HepG2 (cell line): ENCODE results near the gene TNMD. TPM values are rescaled to one million over a fixed set of nuclear protein-coding genes. Genes with fewer than 3 reads are reported as not detected.
A peak's percentile ranks its signal among the peaks of the same experiment; 100 is the strongest.

ENCODE experiments used
- CEBPB ChIP-seq: IDR thresholded peaks from 2 replicates; pipeline ENCODE4 v1.6.1; 2011; ENCODE audit warnings: low read depth, low read length, improper control_type of control experiment, borderline replicate concordance
- HNF4G ChIP-seq, 2 experiments: sonication (generic) in 1 of 2; formaldehyde crosslinking in 1 of 2; IDR thresholded peaks; 2 replicates each; pipeline versions ENCODE4 v1.4.0 to v1.6.1; 2011 to 2020; ENCODE audit warnings: borderline replicate concordance in 2 of 2, low read depth in 2 of 2, mild to moderate bottlenecking in 2 of 2, low read length in 1 of 2, missing genetic modification reagents in 1 of 2, moderate library complexity in 1 of 2
- MED1 ChIP-seq: sonication (generic); formaldehyde crosslinking; IDR thresholded peaks from 2 replicates; pipeline ENCODE4 v1.4.0; 2020; ENCODE audit warnings: missing genetic modification reagents
- NCOA2 ChIP-seq: sonication (generic); formaldehyde crosslinking; IDR thresholded peaks from 2 replicates; pipeline ENCODE4 v1.8.0; 2022; ENCODE audit warnings: inconsistent platforms
- RAD51 ChIP-seq: fragments of 450-650 bp; IDR thresholded peaks from 2 replicates; pipeline ENCODE4 v1.6.1; 2016; ENCODE audit warnings: borderline replicate concordance
- SALL1 ChIP-seq: sonication (generic); formaldehyde crosslinking; IDR thresholded peaks from 2 replicates; pipeline ENCODE4 v1.8.0; 2022; ENCODE audit warnings: mild to moderate bottlenecking, missing genetic modification reagents
- SP1 ChIP-seq, 2 experiments: fragments of 450-650 bp in 1 of 2; sonication (generic) in 1 of 2; formaldehyde crosslinking in 1 of 2; IDR thresholded peaks; 2 replicates each; pipeline versions ENCODE4 v1.4.0 to v1.6.1; 2016 to 2020; ENCODE audit warnings: missing genetic modification reagents in 1 of 2
- ZBTB20 ChIP-seq: sonication (generic); formaldehyde crosslinking; IDR thresholded peaks from 2 replicates; pipeline ENCODE4 v1.8.1; 2023; ENCODE audit warnings: missing genetic modification reagents, low read depth, mild to moderate bottlenecking, borderline replicate concordance
- polyA plus RNA-seq, 8 experiments: library from polyadenylated mRNA; depleted of rRNA in 3 of 8; stranded (reverse) in 7 of 8; unstranded in 1 of 8; fragments of >200 nt; fragmentation: Illumina TruSeq in 4 of 8; extraction: Trizol in 4 of 8; gene quantifications; 2 replicates each; pipeline versions ENCODE4 v1.2.1 to v1.2.3, GENCODE V29; 2011 to 2016; ENCODE audit warnings: low read depth in 4 of 8, missing spikeins in 1 of 8, mixed read lengths in 1 of 8; ENCODE audit not compliant: insufficient read depth in 1 of 8
- total RNA-seq, 5 experiments: library from RNA; depleted of rRNA; stranded (reverse); fragments of >200 nt; fragmentation: Illumina TruSeq; extraction: Trizol; gene quantifications; 2 replicates each; pipeline ENCODE4 v1.2.3, GENCODE V29; 2016; ENCODE audit warnings: low read depth in 1 of 5
- TF ChIP-seq, protein P1 (sequence below): IDR thresholded peaks from 2 replicates; pipeline ENCODE4 v1.4.0; 2020; ENCODE audit warnings: mild to moderate bottlenecking, missing genetic modification reagents
- TF ChIP-seq, protein P2 (sequence below): sonication (generic); formaldehyde crosslinking; IDR thresholded peaks from 2 replicates; pipeline ENCODE4 v1.5.0; 2020; ENCODE audit warnings: missing genetic modification reagents, mild to moderate bottlenecking, borderline replicate concordance
- TF ChIP-seq, protein P3 (sequence below): sonication (generic); formaldehyde crosslinking; IDR thresholded peaks from 2 replicates; pipeline ENCODE4 v1.8.1; 2022; ENCODE audit warnings: mild to moderate bottlenecking, missing genetic modification reagents
- TF ChIP-seq, protein P4 (sequence below): sonication (generic); formaldehyde crosslinking; IDR thresholded peaks from 2 replicates; pipeline ENCODE4 v1.5.1; 2020; ENCODE audit warnings: mild to moderate bottlenecking, missing genetic modification reagents, borderline replicate concordance

The TNMD gene
- total and polyA plus RNA-seq, 2 of the 13 experiments (the other 11 are each of a cell fraction or from before 2014, with no cell fraction given), result not detected

DNA sequence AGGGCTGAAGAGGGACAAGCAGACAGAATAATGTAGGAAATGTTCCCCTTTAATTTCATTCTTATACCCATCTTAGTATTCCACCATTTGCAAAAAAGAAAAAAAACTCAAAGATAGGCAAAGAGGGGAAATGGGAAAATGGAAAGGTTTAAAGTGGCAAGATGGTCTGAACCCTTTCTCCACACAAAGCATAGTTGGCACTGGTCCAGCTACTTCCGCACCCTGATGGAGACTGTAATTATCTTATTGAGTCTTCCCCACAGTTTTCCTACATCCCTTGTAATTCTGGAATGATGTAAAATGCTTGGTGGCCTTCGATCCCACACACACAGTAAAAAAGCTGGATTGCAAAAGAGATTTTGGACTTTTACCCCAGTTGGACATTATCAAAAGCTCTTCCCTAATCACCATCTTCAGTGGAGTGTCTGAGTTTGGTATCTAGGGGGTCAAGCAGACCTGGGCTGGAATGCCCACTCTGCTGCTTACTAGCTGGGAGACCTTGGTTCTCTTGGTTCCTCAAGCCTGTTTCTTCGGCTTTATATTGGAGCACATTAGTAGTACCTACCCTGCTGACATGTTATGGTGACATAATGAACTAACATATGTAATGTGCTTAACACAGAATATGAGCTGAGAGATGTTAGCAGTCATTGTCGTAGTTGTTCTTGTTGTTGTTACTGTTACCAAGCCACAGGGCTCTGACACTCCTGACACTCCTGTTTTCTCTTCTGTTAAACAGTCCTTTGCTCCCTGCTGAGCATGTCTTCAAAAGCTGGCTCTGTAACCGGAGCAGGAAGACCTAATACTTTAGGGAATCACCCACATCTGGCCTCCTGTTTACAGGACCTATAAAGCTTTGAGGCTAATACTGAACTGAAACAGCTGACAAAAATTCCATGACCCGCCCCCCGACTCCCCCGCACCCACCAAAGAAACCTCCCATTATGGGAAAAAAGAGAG lies 64.0 kb downstream of the TNMD start (continued):
- no peak for TF ChIP-seq RAD51
- TF ChIP-seq, protein P1, sequence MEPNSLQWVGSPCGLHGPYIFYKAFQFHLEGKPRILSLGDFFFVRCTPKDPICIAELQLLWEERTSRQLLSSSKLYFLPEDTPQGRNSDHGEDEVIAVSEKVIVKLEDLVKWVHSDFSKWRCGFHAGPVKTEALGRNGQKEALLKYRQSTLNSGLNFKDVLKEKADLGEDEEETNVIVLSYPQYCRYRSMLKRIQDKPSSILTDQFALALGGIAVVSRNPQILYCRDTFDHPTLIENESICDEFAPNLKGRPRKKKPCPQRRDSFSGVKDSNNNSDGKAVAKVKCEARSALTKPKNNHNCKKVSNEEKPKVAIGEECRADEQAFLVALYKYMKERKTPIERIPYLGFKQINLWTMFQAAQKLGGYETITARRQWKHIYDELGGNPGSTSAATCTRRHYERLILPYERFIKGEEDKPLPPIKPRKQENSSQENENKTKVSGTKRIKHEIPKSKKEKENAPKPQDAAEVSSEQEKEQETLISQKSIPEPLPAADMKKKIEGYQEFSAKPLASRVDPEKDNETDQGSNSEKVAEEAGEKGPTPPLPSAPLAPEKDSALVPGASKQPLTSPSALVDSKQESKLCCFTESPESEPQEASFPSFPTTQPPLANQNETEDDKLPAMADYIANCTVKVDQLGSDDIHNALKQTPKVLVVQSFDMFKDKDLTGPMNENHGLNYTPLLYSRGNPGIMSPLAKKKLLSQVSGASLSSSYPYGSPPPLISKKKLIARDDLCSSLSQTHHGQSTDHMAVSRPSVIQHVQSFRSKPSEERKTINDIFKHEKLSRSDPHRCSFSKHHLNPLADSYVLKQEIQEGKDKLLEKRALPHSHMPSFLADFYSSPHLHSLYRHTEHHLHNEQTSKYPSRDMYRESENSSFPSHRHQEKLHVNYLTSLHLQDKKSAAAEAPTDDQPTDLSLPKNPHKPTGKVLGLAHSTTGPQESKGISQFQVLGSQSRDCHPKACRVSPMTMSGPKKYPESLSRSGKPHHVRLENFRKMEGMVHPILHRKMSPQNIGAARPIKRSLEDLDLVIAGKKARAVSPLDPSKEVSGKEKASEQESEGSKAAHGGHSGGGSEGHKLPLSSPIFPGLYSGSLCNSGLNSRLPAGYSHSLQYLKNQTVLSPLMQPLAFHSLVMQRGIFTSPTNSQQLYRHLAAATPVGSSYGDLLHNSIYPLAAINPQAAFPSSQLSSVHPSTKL (CRISPR knock-in tag), result peak; percentile 43
- 0 out of 2 replicates have a peak, but pooled peaks have one; percentile 14 for TF ChIP-seq MED1
- TF ChIP-seq, protein P2, sequence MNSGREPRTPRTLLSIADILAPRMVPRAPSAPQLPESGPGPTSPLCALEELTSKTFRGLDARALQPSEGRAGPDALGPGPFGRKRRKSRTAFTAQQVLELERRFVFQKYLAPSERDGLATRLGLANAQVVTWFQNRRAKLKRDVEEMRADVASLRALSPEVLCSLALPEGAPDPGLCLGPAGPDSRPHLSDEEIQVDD, result no peak
- TF ChIP-seq SP1 (IDR thresholded peaks at IDR 0.05), result no peak
- TF ChIP-seq SP1 (CRISPR knock-in tag; IDR thresholded peaks at IDR 0.05), result no peak
- peak; percentile 80; the same call in 1 of the 2 replicates for TF ChIP-seq HNF4G (IDR thresholded peaks at IDR 0.05; ENCODE audit: borderline replicate concordance, low read depth, low read length)
- TF ChIP-seq HNF4G (CRISPR knock-in tag; IDR thresholded peaks at IDR 0.05; ENCODE audit: borderline replicate concordance, low read depth), result no peak
- TF ChIP-seq, protein P3, sequence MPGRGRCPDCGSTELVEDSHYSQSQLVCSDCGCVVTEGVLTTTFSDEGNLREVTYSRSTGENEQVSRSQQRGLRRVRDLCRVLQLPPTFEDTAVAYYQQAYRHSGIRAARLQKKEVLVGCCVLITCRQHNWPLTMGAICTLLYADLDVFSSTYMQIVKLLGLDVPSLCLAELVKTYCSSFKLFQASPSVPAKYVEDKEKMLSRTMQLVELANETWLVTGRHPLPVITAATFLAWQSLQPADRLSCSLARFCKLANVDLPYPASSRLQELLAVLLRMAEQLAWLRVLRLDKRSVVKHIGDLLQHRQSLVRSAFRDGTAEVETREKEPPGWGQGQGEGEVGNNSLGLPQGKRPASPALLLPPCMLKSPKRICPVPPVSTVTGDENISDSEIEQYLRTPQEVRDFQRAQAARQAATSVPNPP (CRISPR knock-in tag), result no peak
- peak; percentile 49; the same call in 1 of the 2 replicates for TF ChIP-seq CEBPB
- 0 out of 2 replicates have a peak, but pooled peaks have one; percentile 13 for TF ChIP-seq SALL1
- no peak for TF ChIP-seq ZBTB20 (CRISPR knock-in tag)
- TF ChIP-seq, protein P4, sequence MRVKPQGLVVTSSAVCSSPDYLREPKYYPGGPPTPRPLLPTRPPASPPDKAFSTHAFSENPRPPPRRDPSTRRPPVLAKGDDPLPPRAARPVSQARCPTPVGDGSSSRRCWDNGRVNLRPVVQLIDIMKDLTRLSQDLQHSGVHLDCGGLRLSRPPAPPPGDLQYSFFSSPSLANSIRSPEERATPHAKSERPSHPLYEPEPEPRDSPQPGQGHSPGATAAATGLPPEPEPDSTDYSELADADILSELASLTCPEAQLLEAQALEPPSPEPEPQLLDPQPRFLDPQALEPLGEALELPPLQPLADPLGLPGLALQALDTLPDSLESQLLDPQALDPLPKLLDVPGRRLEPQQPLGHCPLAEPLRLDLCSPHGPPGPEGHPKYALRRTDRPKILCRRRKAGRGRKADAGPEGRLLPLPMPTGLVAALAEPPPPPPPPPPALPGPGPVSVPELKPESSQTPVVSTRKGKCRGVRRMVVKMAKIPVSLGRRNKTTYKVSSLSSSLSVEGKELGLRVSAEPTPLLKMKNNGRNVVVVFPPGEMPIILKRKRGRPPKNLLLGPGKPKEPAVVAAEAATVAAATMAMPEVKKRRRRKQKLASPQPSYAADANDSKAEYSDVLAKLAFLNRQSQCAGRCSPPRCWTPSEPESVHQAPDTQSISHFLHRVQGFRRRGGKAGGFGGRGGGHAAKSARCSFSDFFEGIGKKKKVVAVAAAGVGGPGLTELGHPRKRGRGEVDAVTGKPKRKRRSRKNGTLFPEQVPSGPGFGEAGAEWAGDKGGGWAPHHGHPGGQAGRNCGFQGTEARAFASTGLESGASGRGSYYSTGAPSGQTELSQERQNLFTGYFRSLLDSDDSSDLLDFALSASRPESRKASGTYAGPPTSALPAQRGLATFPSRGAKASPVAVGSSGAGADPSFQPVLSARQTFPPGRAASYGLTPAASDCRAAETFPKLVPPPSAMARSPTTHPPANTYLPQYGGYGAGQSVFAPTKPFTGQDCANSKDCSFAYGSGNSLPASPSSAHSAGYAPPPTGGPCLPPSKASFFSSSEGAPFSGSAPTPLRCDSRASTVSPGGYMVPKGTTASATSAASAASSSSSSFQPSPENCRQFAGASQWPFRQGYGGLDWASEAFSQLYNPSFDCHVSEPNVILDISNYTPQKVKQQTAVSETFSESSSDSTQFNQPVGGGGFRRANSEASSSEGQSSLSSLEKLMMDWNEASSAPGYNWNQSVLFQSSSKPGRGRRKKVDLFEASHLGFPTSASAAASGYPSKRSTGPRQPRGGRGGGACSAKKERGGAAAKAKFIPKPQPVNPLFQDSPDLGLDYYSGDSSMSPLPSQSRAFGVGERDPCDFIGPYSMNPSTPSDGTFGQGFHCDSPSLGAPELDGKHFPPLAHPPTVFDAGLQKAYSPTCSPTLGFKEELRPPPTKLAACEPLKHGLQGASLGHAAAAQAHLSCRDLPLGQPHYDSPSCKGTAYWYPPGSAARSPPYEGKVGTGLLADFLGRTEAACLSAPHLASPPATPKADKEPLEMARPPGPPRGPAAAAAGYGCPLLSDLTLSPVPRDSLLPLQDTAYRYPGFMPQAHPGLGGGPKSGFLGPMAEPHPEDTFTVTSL, result no peak
- TF ChIP-seq NCOA2 (CRISPR knock-in tag), result peak; percentile 58; the same call in 1 of the 2 replicates
